GM12878 (cell line): ENCODE results near the gene SFT2D3. TPM values are rescaled to one million over a fixed set of nuclear protein-coding genes. Genes with fewer than 3 reads are reported as not detected.
A peak's percentile ranks its signal among the peaks of the same experiment; 100 is the strongest.

Source experiments
- ATAC-seq: fragments of 200-7000 bp; cut with Tn5 transposase; 3 replicates; pipeline ENCODE4 v1.9.1; 2020; ENCODE audit warnings: mild to moderate bottlenecking, moderate library complexity
- BruUV-seq: library from RNA; stranded (reverse); fragments of 400-500 nt; replicated peaks from 2 replicates; lab custom pipeline; 2021; lab: Mats Ljungman, UMichigan
- CTCF ChIA-PET: fragments of 300-600 bp; sonication (Branson Sonifier 250); formaldehyde crosslinking; extraction: SDS; loops from one replicate; lab custom pipeline; 2021; ENCODE audit warnings: inconsistent platforms; lab: Yijun Ruan, JAX
- POLR2A ChIA-PET: fragments of 350-600 bp; formaldehyde crosslinking; extraction: SDS; loops from one replicate; lab custom pipeline; 2021; ENCODE audit warnings: inconsistent platforms; lab: Charles Lee
- RAD21 ChIA-PET: fragments of 300-600 bp; sonication (Branson Sonifier 250); formaldehyde crosslinking; loops from one replicate; lab custom pipeline; 2023; ENCODE audit warnings: antibody characterized with exemption; ENCODE audit not compliant: unreplicated experiment; lab: Charles Lee
- SMC1A ChIA-PET: fragments of 300-600 bp; sonication (Branson Sonifier 250); formaldehyde crosslinking; loops from one replicate; lab custom pipeline; 2023; ENCODE audit not compliant: unreplicated experiment, uncharacterized antibody; lab: Charles Lee
- DNase-seq: peaks from one replicate; pipeline ENCODE4 v3.0.0-alpha.2; 2011; ENCODE audit warnings: low read depth, low spot score
- FAIRE-seq: peaks from 3 replicates; lab custom pipeline; 2011; peaks lifted over from hg19 to GRCh38; lab: Jason Lieb, UNC
- H2AFZ ChIP-seq: 2 replicates; pipeline ENCODE4 v1.6.0; 2011; ENCODE audit warnings: low read depth, low read length, control low read depth; ENCODE audit not compliant: control insufficient read depth
- H3K27ac ChIP-seq: 2 replicates; pipeline ENCODE4 v1.5.1; 2011; ENCODE audit warnings: control low read depth; ENCODE audit not compliant: control insufficient read depth, insufficient read depth
- H3K27me3 ChIP-seq, 2 experiments: replicated peaks in 1 of 2; 2 replicates each; pipeline versions ENCODE4 v1.6.0 to v1.6.1; 2011; ENCODE audit warnings: low read length in 1 of 2; ENCODE audit not compliant: control insufficient read depth in 2 of 2, insufficient read depth in 2 of 2
- H3K36me3 ChIP-seq, 2 experiments: 2 replicates each; pipeline ENCODE4 v1.5.1; 2011; ENCODE audit warnings: low read length in 1 of 2; ENCODE audit not compliant: control insufficient read depth in 2 of 2, insufficient read depth in 2 of 2
- H3K4me1 ChIP-seq: 2 replicates; pipeline ENCODE4 v1.6.1; 2011; ENCODE audit warnings: mild to moderate bottlenecking, low read length, moderate library complexity, mixed read lengths; ENCODE audit not compliant: control insufficient read depth, insufficient read depth
- H3K4me2 ChIP-seq: 2 replicates; pipeline ENCODE4 v1.6.0; 2011; ENCODE audit warnings: control low read depth; ENCODE audit not compliant: control insufficient read depth, insufficient read depth
- H3K4me3 ChIP-seq: fragments of 200-600 bp; sonication (generic); 2 replicates; pipeline ENCODE4 v1.5.1; 2016
- H3K79me2 ChIP-seq: 2 replicates; pipeline ENCODE4 v1.6.0; 2011; ENCODE audit warnings: low read length; ENCODE audit not compliant: control insufficient read depth, insufficient read depth
- H3K9ac ChIP-seq: 2 replicates; pipeline ENCODE4 v1.8.0; 2011; ENCODE audit warnings: low read length, control low read depth, mixed read lengths; ENCODE audit not compliant: control insufficient read depth, insufficient read depth
- H3K9me3 ChIP-seq: replicated peaks from 3 replicates; pipeline ENCODE4 v1.5.1; 2011; ENCODE audit warnings: mild to moderate bottlenecking, low read length; ENCODE audit not compliant: control insufficient read depth, insufficient read depth
- H4K20me1 ChIP-seq: 2 replicates; pipeline ENCODE4 v1.6.0; 2011; ENCODE audit not compliant: control insufficient read depth, insufficient read depth
- ASH2L ChIP-seq: fragments of 300-600, 200-600 bp; sonication (generic); IDR thresholded peaks from 2 replicates; pipeline ENCODE4 v1.6.1; 2017; ENCODE audit warnings: low read depth, mild to moderate bottlenecking, borderline replicate concordance
- BACH1 ChIP-seq: fragments of 450-650 bp; IDR thresholded peaks from 2 replicates; pipeline ENCODE4 v1.6.1; 2017; ENCODE audit warnings: mild to moderate bottlenecking, borderline replicate concordance
- BRCA1 ChIP-seq: IDR thresholded peaks from 2 replicates; pipeline ENCODE4 v1.6.1; 2011; ENCODE audit warnings: low read depth, low read length, improper control_type of control experiment
- CBFB ChIP-seq: IDR thresholded peaks from 2 replicates; pipeline ENCODE4 v1.6.1; 2016; ENCODE audit warnings: antibody characterized with exemption, low read depth
- CHD1 ChIP-seq: IDR thresholded peaks from 2 replicates; pipeline ENCODE4 v1.6.1; 2012; ENCODE audit warnings: low read depth, low read length, improper control_type of control experiment
- HSF1 ChIP-seq: fragments of 150-350 bp; IDR thresholded peaks from 2 replicates; pipeline ENCODE4 v1.6.1; 2014; ENCODE audit warnings: mild to moderate bottlenecking, low read depth, low read length
- KAT2A ChIP-seq: conservative IDR thresholded peaks from 2 replicates; pipeline ENCODE4 v1.6.1; 2011; ENCODE audit warnings: low read depth, low read length; ENCODE audit not compliant: control insufficient read depth
- MEF2B ChIP-seq: fragments of 450-650 bp; IDR thresholded peaks from 2 replicates; pipeline ENCODE4 v1.6.1; 2018; ENCODE audit warnings: mild to moderate bottlenecking, moderate library complexity; ENCODE audit not compliant: partially characterized antibody, poor library complexity, severe bottlenecking
- MXI1 ChIP-seq: fragments of 150-350 bp; IDR thresholded peaks from 2 replicates; pipeline ENCODE4 v1.6.1; 2011; ENCODE audit warnings: low read depth, mild to moderate bottlenecking, inconsistent platforms, low read length, improper control_type of control experiment
- RCOR1 ChIP-seq: conservative IDR thresholded peaks from 2 replicates; pipeline ENCODE4 v1.6.1; 2012; ENCODE audit warnings: low read depth, low read length, improper control_type of control experiment
- SKIL ChIP-seq: fragments of 450-650 bp; IDR thresholded peaks from 2 replicates; pipeline ENCODE4 v1.6.1; 2017; ENCODE audit warnings: mild to moderate bottlenecking, low read depth, inconsistent platforms; ENCODE audit not compliant: poor library complexity, severe bottlenecking
- ZBTB4 ChIP-seq: fragments of 450-650 bp; formaldehyde crosslinking; IDR thresholded peaks from 2 replicates; pipeline ENCODE4 v1.4.0; 2022; ENCODE audit warnings: mild to moderate bottlenecking, moderate library complexity
- ZNF622 ChIP-seq: fragments of 450-650 bp; IDR thresholded peaks from 2 replicates; pipeline ENCODE4 v1.6.1; 2017; ENCODE audit warnings: mild to moderate bottlenecking, inconsistent platforms
- WGBS: methylation state at CpG from one replicate; pipeline ENCODE4 v1.1.6; 2016; ENCODE audit warnings: low lambda C conversion rate; ENCODE audit not compliant: insufficient replicate concordance, insufficient coverage; ENCODE audit errors: missing lambda C conversion rate; 5-methylcytosine and 5-hydroxymethylcytosine counted together
- in situ Hi-C: fragments of 300-500 bp; cut with MboI; formaldehyde crosslinking; loops from 9 replicates; pipeline ENCODE4 v1.14.3; 2018; ENCODE audit warnings: mixed read lengths
- intact Hi-C: fragments of 100-400 bp; cut with micrococcal nuclease; formaldehyde crosslinking; loops from one replicate; pipeline ENCODE4 v1.14.2; 2022; ENCODE audit not compliant: unreplicated experiment
- polyA plus RNA-seq, 11 experiments: library from polyadenylated mRNA; depleted of rRNA in 4 of 11; unstranded in 6 of 11; stranded (reverse) in 5 of 11; fragments of >200 nt; fragmentation: Nextera tagmentation in 4 of 11; fragmentation: Illumina TruSeq in 1 of 11; extraction: Ambion mirVana in 4 of 11; extraction: Trizol in 1 of 11; gene quantifications; 1 replicate in 1 of 11; 2 replicates in 10 of 11; pipeline versions ENCODE4 v1.2.1 to v1.2.3, GENCODE V29; 2011 to 2016; ENCODE audit warnings: inconsistent platforms in 2 of 11, missing spikeins in 2 of 11, low read depth in 1 of 11
- total RNA-seq, 4 experiments: library from RNA; depleted of rRNA in 3 of 4; stranded (reverse); fragments of >200 nt in 3 of 4; fragmentation: Illumina TruSeq in 1 of 4; extraction: Trizol in 1 of 4; gene quantifications; 2 replicates each; pipeline versions ENCODE4 v1.2.1 to v1.2.3, GENCODE V29; 2013 to 2021
- TF ChIP-seq, protein P1 (sequence below): fragments of 450-650 bp; IDR thresholded peaks from 2 replicates; pipeline ENCODE4 v1.6.1; 2018; ENCODE audit warnings: borderline replicate concordance, mild to moderate bottlenecking; ENCODE audit not compliant: partially characterized antibody

Gene SFT2D3
- total and polyA plus RNA-seq, 10 of the 15 experiments (the other 5 are each of a cell fraction or from before 2014, with no cell fraction given) = 4.2 to 8.4 (median 6.6) TPM; not detected in 4

GRCh38 chr2:127747621-127748020 is 46.3 kb downstream of the SFT2D3 start:
- no peak for ATAC-seq
- ChIA-PET SMC1A (interaction anchor here (0.6 to 2.7 kb wide), 8 partner anchors 13 to 263 kb away, joined by 3 to 17 read pairs (median 6); no protein-coding TSS in a partner anchor), CTCF (interaction anchor here (1.5 to 3.5 kb wide), 3 partner anchors 47 to 97 kb away, joined by 3 to 11 read pairs (median 3); no protein-coding TSS in a partner anchor), POLR2A (interaction anchor here (1.0 to 1.6 kb wide), 2 partner anchors 51 to 82 kb away, joined by 6 to 9 read pairs; no protein-coding TSS in a partner anchor), RAD21 (interaction anchor here (1.3 to 4.5 kb wide), 3 partner anchors 14 to 82 kb away, joined by 6 to 53 read pairs (median 16); partner anchors contain the start of gene SFT2D3)
- Histone ChIP-seq H3K9me3 (no peaks in the 10 kb centered on the region), H3K4me2 (no peak overlapping the region), H3K27ac (no peak overlapping the region), H3K79me2 (no peaks in the 10 kb centered on the region), H3K4me1 (peaks cover 13% of the 10 kb centered on the region), H3K9ac (no peak overlapping the region), H3K36me3 (peaks cover 0 to 8% of the 10 kb centered on the region in 2 experiments; a peak in 1 of 4 replicates), H3K4me3 (no peak overlapping the region), H3K27me3 (no peaks in the 10 kb centered on the region), H2AFZ (no peak overlapping the region), H4K20me1 (no peaks in the 10 kb centered on the region)
- BruUV-seq = TSS peak; percentile 42
- WGBS = over 99% methylated on average over 5 of the region's 5 CpGs
- intact Hi-C loops = no loop called here
- FAIRE-seq = no peak
- DNase-seq = no peak
- in situ Hi-C loops = no loop called here
- TF ChIP-seq MEF2B = no peak
- no peak for TF ChIP-seq BRCA1
- no peak for TF ChIP-seq HSF1
- no peak for TF ChIP-seq ZBTB4 (CRISPR knock-in tag)
- TF ChIP-seq RCOR1 = no peak
- no peak for TF ChIP-seq CBFB
- TF ChIP-seq KAT2A = no peak
- TF ChIP-seq MXI1 = no peak
- no peak for TF ChIP-seq ASH2L
- no peak for TF ChIP-seq CHD1
- TF ChIP-seq SKIL = no peak
- no peak for TF ChIP-seq ZNF622
- TF ChIP-seq, protein P1, sequence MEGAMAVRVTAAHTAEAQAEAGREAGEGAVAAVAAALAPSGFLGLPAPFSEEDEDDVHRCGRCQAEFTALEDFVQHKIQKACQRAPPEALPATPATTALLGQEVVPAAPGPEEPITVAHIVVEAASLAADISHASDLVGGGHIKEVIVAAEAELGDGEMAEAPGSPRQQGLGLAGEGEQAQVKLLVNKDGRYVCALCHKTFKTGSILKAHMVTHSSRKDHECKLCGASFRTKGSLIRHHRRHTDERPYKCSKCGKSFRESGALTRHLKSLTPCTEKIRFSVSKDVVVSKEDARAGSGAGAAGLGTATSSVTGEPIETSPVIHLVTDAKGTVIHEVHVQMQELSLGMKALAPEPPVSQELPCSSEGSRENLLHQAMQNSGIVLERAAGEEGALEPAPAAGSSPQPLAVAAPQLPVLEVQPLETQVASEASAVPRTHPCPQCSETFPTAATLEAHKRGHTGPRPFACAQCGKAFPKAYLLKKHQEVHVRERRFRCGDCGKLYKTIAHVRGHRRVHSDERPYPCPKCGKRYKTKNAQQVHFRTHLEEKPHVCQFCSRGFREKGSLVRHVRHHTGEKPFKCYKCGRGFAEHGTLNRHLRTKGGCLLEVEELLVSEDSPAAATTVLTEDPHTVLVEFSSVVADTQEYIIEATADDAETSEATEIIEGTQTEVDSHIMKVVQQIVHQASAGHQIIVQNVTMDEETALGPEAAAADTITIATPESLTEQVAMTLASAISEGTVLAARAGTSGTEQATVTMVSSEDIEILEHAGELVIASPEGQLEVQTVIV = no peak
- no peak for TF ChIP-seq BACH1
